Measurements from ENCODE around the gene MBNL2. TPM values are rescaled to one million over a fixed set of nuclear protein-coding genes. Genes with fewer than 3 reads are reported as not detected.

Gene MBNL2
- 102 and 108 TPM in 2 replicates for total RNA-seq

DNA sequence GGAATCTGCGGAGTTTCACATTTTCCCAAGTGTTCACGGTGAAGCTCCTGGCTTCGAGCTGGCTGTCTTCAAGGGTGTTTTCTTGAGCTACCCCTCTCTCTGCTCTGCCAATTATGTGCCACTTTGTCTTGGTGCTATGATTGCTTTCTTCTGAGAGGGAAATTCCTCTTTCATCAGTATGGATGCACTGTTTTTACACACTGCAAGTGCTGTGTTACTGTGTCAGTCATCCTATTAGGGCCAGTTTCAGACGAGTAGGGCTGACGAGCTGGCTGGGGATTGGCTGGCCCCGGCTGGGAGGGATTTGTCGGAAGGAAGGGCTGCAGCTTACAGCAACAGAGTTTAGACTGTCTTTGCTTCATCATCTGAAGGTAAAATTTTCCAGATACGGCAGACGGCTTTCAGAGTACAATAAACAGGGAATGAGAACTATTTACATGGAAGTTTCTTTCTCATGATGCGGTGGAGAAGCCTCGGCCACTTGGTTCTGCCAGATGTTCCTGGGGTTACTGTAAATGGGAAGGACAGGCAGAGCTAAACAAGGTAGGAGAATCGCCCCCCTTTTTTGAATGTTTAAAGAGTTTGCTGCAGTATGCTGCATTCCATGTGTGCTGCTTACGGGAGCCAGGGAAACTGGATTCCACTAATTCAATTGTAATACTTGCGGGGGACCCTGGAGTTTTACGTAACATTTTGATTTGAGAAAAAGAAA, at the start of gene MBNL2:
MBNL2 (plus strand) TSS at position 345 of the 712 bp plus-strand sequence. CDS start 53,903 bp downstream, outside the sequence.

DNA sequence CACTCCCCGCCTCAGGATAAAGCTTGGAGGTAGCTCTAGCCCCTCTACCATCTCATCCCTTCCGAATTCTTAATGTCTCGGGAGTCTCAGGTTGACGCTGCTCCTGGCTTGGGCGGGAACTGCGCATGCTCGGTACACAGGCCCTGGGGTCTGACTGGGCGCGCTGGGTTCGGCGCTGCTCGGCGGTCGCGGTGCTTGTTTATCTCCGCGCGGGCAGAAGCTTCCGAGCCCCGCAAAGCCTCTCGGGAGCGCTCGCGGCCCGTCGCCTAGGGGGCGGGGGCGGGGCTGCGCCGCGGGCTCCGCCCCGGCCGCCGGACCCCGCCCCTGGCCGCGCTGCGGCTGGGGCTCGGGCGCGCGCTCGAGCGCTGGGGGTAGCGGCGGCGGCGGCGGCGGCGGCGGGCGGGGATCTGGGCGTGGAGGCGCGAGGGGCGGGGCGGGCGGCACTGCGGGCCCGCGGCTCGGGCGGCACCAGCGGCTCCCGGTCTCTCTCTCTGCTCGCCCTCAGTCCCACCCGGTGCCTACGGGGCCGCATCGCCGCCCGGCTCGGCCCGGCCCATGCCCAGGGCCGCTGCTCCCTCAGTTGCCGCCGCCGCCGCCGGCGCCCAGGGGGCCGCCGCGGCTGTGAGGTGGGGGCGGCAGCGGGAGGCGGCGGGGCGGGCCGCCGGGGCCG, 211.7 kb downstream of the MBNL2 start, which contains the start of gene RAP2A:
RAP2A (plus strand) TSS at position 443 of the 670 bp plus-strand sequence. CDS start 302 bp downstream, outside the sequence.

Other genes starting within 250 kb of the MBNL2 start
- gene OXGR1, start 227.9 kb upstream of the MBNL2 start, total RNA-seq, result not detected in 2 replicates
- 31.9 and 35.1 TPM in 2 replicates for gene RAP2A, start 211.8 kb downstream of the MBNL2 start, total RNA-seq